Anterior cingulate cortex (tissue), 58 donors: ENCODE results near the gene CDK1.

ENCODE experiments used
- DNase-seq, 58 donors: peaks; one replicate each; lab custom pipeline; 2025; lab: John Stamatoyannopoulos, UW

The CDK1 gene

GRCh38 chr10:60778214-60778970 lies at the start of gene CDK1:
Gene CDK1, plus strand, starts transcription at chr10:60778478. Its CDS starts 1,688 bp downstream, at chr10:60780166.
- peak; percentile 51 to 98 (median 93) for DNase-seq

GRCh38 chr10:60729106-60729505 lies 49.2 kb upstream of the CDK1 start:
- no peak for DNase-seq

GRCh38 chr10:60731134-60731885 lies 47.0 kb upstream of the CDK1 start:
- no peak for DNase-seq

GRCh38 chr10:60732198-60732806 lies 46.0 kb upstream of the CDK1 start:
- no peak for DNase-seq

GRCh38 chr10:60732807-60733516 lies 45.3 kb upstream of the CDK1 start:
- DNase-seq, result no peak

- DNase-seq, result no peak
Observed at GRCh38 chr10:60733517-60733822, 44.8 kb upstream of the CDK1 start.

- no peak for DNase-seq
Observed at GRCh38 chr10:60733826-60734225, 44.5 kb upstream of the CDK1 start.

GRCh38 chr10:60734226-60734625 lies 44.1 kb upstream of the CDK1 start:
- no peak for DNase-seq

GRCh38 chr10:60735244-60735643 lies 43.0 kb upstream of the CDK1 start:
- no peak for DNase-seq

- DNase-seq, result no peak
Observed at GRCh38 chr10:60737242-60737641, 41.0 kb upstream of the CDK1 start.

- DNase-seq, result no peak
Observed at GRCh38 chr10:60739558-60739957, 38.7 kb upstream of the CDK1 start.

- no peak for DNase-seq
Observed at GRCh38 chr10:60742512-60742911, 35.8 kb upstream of the CDK1 start.

GRCh38 chr10:60747817-60748469 lies 30.3 kb upstream of the CDK1 start:
- DNase-seq, result no peak

- no peak for DNase-seq
Observed at GRCh38 chr10:60753152-60753551, 25.1 kb upstream of the CDK1 start.

GRCh38 chr10:60753817-60754216 lies 24.5 kb upstream of the CDK1 start:
- no peak for DNase-seq

- no peak for DNase-seq
Observed at GRCh38 chr10:60757420-60757895, 20.8 kb upstream of the CDK1 start.

- no peak for DNase-seq
Observed at GRCh38 chr10:60759181-60759580, 19.1 kb upstream of the CDK1 start.

GRCh38 chr10:60760711-60761210 lies 17.5 kb upstream of the CDK1 start:
- DNase-seq, result no peak

- no peak for DNase-seq
Observed at GRCh38 chr10:60762554-60762953, 15.7 kb upstream of the CDK1 start.

- no peak for DNase-seq
Observed at GRCh38 chr10:60767424-60767823, 10.9 kb upstream of the CDK1 start.
